Subcutaneous adipose tissue (tissue), 4 donors: Measurements from ENCODE around the gene GARIN5A. TPM values are rescaled to one million over a fixed set of nuclear protein-coding genes. Genes with fewer than 3 reads are reported as not detected.

Experiments
- total RNA-seq, 4 donors: library from RNA; depleted of rRNA; stranded (reverse); fragments of >200 nt; gene quantifications; one replicate each; pipeline ENCODE4 v1.1.0, GENCODE V29; 2016
- TF ChIP-seq, protein P1 (sequence below): fragments of 450-650 bp; IDR thresholded peaks from one replicate; pipeline ENCODE4 v1.5.1; 2016; ENCODE audit warnings: low read depth, mild to moderate bottlenecking, control low read depth, antibody characterized with exemption, moderate library complexity

GARIN5A gene
- total RNA-seq, 4 donors from 2014 or later: not detected

DNA sequence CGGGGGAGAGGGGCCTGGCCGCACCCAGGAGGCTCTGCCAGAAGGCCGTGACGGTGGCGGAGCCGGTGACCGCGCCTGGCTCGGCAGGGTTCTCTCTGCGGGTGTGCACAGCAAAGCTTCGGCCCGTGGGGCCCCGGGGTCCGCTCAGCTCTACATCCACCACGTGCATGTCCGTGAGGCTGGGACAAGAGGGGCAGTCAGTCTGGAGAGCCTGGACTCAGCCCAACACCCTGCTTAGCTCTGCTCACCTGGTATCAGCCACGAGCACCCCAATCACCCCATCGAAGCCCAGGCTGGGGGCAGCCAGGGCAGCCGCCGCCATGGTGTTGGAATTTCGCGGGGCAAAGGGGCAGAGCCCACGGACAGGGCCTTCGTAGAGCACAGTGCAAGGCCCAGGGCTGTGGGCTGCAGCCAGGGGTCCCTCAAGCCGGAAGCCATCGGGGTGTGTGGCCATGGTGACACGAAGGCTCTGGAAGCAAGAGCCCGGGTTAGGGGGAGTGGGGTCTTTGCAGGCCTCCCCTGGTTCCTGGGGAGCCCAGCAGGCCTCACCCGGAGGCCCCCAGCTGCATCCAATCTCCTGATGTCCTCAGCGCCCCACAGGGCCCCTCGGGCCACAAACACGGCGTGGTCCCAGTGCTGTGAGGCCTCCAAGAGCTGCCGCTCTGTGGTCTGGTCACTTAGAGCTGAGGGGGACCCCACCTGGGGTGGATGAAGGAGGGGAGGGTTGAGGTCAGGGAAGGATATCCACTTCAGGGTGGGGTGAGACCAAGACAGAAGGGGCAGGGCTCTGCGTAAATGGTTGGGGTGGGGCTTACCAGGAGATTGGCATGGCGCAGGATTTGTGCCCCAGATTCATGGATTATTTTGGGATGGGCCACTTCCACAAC, 35.7 kb upstream of the GARIN5A start:
- TF ChIP-seq, protein P1, sequence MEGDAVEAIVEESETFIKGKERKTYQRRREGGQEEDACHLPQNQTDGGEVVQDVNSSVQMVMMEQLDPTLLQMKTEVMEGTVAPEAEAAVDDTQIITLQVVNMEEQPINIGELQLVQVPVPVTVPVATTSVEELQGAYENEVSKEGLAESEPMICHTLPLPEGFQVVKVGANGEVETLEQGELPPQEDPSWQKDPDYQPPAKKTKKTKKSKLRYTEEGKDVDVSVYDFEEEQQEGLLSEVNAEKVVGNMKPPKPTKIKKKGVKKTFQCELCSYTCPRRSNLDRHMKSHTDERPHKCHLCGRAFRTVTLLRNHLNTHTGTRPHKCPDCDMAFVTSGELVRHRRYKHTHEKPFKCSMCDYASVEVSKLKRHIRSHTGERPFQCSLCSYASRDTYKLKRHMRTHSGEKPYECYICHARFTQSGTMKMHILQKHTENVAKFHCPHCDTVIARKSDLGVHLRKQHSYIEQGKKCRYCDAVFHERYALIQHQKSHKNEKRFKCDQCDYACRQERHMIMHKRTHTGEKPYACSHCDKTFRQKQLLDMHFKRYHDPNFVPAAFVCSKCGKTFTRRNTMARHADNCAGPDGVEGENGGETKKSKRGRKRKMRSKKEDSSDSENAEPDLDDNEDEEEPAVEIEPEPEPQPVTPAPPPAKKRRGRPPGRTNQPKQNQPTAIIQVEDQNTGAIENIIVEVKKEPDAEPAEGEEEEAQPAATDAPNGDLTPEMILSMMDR: no peak

DNA sequence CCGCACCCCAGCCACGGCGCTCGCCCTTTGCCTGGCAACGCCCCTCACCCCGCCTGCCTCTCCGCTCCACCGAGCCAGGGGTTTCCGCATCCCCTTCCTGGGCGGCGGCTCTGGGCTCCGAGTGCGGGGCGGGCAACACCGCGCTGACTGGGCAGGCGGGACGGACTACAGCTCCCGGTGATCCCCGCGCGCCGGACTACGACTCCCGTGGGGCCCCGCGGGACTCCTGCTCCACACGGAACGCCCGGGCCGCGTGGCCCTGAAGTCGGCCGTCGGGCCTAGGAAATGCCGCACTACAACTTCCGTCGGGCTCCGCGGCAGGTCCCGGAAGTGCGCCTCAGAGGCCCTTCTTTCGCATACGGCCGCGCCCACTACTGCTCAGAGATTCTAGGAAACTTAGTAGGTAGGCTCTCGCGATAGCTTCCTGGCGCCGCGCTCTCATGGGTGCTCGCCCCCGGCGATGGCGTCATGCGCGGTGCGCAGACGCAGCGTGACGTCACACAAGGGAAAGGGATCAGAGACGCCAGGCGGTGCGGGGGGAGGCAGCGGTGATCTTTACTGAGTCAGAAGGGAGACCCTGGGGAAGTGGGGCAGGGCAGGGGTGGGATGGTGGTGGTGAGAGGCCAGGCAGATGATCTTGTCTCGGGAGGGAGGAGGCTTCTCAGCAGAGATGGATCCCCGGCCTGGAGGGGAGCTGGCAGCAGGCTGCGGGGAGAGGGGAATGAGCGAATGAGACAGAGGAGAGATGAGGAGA, 34.6 kb upstream of the GARIN5A start, which contains the start of gene JOSD2:
Gene JOSD2, minus strand, starts transcription at position 123 of the 754 bp plus-strand sequence. CDS start 760 bp downstream, outside the sequence.
- TF ChIP-seq, protein P1: no peak

DNA sequence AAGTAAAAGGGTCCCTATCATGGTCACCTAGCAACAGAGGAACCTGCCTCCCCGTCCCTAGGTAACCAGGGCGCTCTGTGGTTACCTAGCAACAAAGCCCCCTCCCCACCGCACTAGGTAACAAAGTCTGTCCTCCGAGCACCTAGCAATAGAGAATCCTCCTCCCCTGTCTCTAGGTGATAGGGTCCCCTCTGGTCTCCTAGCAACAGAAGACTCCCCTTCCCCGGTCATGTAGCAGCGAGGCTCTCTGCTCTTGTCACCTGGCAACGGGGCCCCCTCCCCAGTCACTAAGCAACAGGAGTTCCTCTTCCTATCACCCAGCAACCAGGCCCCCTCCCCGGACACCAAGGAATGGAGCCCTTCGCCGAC, 34.0 kb upstream of the GARIN5A start:
- TF ChIP-seq, protein P1: no peak

DNA sequence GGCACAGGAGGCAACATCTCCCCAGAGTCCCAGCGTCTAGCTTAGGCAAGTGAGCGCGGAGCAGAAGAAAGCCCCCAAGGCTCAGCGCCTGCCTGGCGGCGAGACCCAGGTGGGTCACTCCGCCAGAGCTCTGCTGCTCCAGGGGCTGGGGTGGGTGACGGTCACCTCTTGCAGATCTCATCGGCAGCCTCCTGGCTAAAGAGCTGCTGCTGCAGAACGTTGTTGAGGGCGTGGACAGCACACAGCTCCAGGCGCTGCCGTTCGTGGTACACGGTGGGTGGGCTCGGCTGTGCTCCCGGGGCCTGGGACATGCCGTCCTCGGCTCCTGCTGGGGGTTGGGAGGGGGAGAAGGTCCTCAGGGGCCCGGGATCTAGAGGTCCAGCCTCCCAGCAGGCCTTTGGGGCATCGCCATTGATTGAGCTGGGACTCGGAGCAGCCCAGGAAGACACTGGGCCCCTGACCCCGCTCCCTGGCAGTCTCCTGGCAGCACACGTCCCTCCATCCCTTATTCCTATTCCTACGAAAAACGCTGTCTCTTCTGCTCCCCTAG, 33.5 kb upstream of the GARIN5A start:
- TF ChIP-seq, protein P1: no peak

DNA sequence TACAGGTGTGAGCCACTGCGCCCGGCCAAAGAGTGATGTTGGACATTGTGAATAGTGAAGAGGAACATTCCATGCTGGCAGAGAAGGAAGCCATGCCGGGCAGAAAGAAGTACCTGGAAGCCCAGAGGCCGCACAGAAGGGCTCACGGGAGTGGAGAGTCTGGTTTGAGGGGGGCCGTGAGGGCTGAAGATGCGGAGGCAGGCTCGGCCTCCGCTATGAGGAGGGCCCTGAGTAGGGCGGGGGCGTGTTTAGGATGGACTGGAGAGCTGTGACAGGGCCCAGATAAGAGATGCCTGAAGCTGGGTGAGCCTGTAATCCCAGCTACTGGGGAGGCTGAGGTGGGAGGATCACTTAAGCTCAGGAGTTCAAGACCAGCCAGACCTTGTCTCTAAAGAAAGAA, 32.7 kb upstream of the GARIN5A start:
- TF ChIP-seq, protein P1: no peak

DNA sequence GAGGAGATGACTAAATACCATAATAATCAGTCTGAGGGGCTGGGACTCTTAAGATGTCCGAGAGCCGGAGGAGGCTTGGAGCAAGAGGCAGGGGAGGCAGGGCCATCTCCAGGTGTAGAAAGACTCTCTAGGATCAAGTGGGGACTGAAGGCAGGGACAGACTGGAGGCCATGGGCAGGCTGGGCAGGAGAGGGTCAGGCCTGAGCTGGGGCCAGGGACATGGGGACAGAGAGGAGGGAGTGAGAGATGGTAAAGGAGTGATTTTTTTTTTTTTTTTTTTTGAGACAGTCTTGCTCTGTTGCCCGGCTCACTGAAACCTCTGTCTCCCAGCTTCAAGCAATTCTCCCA, 32.2 kb upstream of the GARIN5A start:
- TF ChIP-seq, protein P1: no peak

DNA sequence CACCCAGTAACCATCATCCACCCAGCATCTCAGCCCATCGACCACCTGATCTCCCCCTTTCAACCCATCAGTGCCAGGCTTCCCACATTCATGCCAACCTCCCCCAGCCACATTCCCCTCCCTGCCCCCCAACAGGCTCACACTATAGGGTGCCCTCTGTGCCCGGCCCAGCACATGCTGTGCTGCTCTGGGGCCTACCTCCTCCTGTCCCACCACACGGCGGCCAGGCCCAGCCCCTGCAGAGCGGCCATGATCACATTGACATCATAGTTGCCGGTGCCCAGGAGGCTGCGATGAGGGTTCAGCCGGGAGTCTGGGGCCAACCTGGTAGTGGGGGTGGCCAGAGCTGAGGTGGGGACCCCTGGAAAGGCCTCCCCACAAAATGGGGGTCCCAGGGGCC, 30.7 kb upstream of the GARIN5A start:
- TF ChIP-seq, protein P1: no peak
